T-helper 17 cell (primary cell): Measurements from ENCODE around the gene EPM2AIP1. TPM values are rescaled to one million over a fixed set of nuclear protein-coding genes. Genes with fewer than 3 reads are reported as not detected.
"Not testable (repeated sequence)": the region's sequence is repeated elsewhere in the genome, so short reads cannot be mapped to it uniquely, and the experiment has no call there.

Experiments used
- ATAC-seq: fragments of 150-1000 bp; cut with Tn5 transposase; 2 replicates; pipeline ENCODE4 v1.10.0; 2021; ENCODE audit warnings: mild to moderate bottlenecking, moderate library complexity
- DNase-seq, 3 donors: peaks; one replicate each; pipeline versions ENCODE4 v3.0.0 to v3.0.0-alpha.2; 2020 to 2021
- H3K9me3 ChIP-seq: one replicate; pipeline ENCODE4 v1.7.0; 2013; ENCODE audit warnings: low read length, mild to moderate bottlenecking; ENCODE audit not compliant: control insufficient read depth, poor library complexity, severe bottlenecking
- H3K27ac Mint-ChIP-seq: one replicate; pipeline ENCODE4 v1.8.0; 2022; ENCODE audit warnings: mild to moderate bottlenecking, moderate library complexity, mixed read lengths
- H3K27me3 Mint-ChIP-seq: one replicate; pipeline ENCODE4 v1.8.0; 2022; ENCODE audit warnings: mixed read lengths
- H3K36me3 Mint-ChIP-seq: one replicate; pipeline ENCODE4 v1.8.0; 2022; ENCODE audit warnings: low read depth, mixed read lengths
- H3K4me1 Mint-ChIP-seq: one replicate; pipeline ENCODE4 v1.8.0; 2022; ENCODE audit warnings: mild to moderate bottlenecking, mixed read lengths
- H3K4me3 Mint-ChIP-seq: one replicate; pipeline ENCODE4 v1.8.0; 2022; ENCODE audit warnings: mild to moderate bottlenecking, moderate library complexity, mixed read lengths
- total RNA-seq, 4 donors: library from RNA in 2 of 4; stranded (reverse) in 2 of 4; gene quantifications; one replicate each; pipeline ENCODE4 v1.2.3 and lab custom pipeline; 2022 to 2026

Gene EPM2AIP1
- total RNA-seq, 2 donors from 2014 or later = 31.8 to 32.9 TPM

DNA sequence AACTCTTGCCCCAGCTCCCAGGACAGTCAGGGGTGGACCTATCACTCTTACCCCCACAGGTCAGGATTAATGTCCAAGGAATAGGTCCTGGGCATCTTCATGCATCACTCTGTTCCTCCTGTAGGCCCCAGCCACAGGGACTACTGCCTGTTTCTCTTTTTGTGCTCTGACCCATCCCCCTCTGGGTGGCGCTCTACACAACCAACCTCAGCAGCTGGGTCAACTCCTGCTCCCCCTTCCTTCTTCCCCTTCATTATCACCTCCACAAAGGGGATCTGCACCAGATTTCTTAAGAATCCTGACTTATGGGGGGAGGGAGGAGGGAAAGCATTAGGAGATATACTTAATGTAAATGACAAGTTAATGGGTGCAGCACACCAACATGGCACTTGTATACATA, 35.9 kb downstream of the EPM2AIP1 start:
- no peaks in the 10 kb centered on the region for H3K27me3 Mint-ChIP-seq
- no peak overlapping the region for H3K27ac Mint-ChIP-seq
- ATAC-seq (no peak), DNase-seq (no peak)
- no peaks in the 10 kb centered on the region for H3K9me3 ChIP-seq
- H3K4me3 Mint-ChIP-seq = no peak overlapping the region
- H3K4me1 Mint-ChIP-seq = peaks cover 13% of the 10 kb centered on the region
- no peaks in the 10 kb centered on the region for H3K36me3 Mint-ChIP-seq

GRCh38 chr3:36956155-36956554, 36.8 kb downstream of the EPM2AIP1 start:
- Mint-ChIP-seq H3K4me1 (peaks cover 13% of the 10 kb centered on the region), H3K4me3 (no peak overlapping the region), H3K27ac (no peak overlapping the region), H3K36me3 (no peaks in the 10 kb centered on the region), H3K27me3 (no peaks in the 10 kb centered on the region)
- DNase-seq (no peak), ATAC-seq (no peak)
- H3K9me3 ChIP-seq = no peaks in the 10 kb centered on the region

- ATAC-seq = no peak
- Mint-ChIP-seq H3K4me1 (peaks cover 13% of the 10 kb centered on the region), H3K27me3 (no peaks in the 10 kb centered on the region), H3K4me3 (no peak overlapping the region), H3K27ac (no peak overlapping the region), H3K36me3 (no peaks in the 10 kb centered on the region)
- no peak for DNase-seq
- H3K9me3 ChIP-seq = no peaks in the 10 kb centered on the region
These were observed 38.3 kb downstream of the EPM2AIP1 start for GRCh38 chr3:36954452-36955134.

DNA sequence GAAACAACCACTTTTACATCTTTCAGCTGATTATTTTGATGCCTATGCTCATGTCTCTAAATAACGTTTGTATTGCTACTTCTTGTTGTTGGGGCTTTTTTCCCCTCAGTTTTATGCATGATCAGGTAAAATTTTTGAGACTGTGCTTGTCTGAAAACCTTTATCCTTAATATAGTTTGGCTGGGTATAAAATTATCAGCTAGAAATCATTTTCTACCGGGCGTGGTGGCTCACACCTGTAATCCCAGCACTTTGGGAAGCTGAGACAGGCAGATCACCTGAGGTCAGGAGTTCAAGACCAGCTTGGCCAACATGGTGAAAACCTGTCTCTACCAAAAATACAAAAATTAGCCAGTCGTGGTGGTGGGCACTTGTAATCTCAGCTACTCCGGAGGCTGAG, 45.1 kb downstream of the EPM2AIP1 start:
- not testable (repeated sequence) for ATAC-seq, H3K27me3 Mint-ChIP-seq, H3K4me3 Mint-ChIP-seq, DNase-seq, H3K4me1 Mint-ChIP-seq, H3K27ac Mint-ChIP-seq, H3K36me3 Mint-ChIP-seq, H3K9me3 ChIP-seq

- H3K27ac Mint-ChIP-seq = peak overlapping the region; percentile 70
- ATAC-seq (no peak), DNase-seq (no peak)
- H3K4me3 Mint-ChIP-seq = peak overlapping the region; percentile 87
- peaks cover 6% of the 10 kb centered on the region for H3K36me3 Mint-ChIP-seq
- H3K4me1 Mint-ChIP-seq = peaks cover 14% of the 10 kb centered on the region
- no peaks in the 10 kb centered on the region for H3K9me3 ChIP-seq
- H3K27me3 Mint-ChIP-seq = no peaks in the 10 kb centered on the region
These were observed 47.5 kb downstream of the EPM2AIP1 start for GRCh38 chr3:36945333-36945980.

GRCh38 chr3:36944641-36945270, 48.2 kb downstream of the EPM2AIP1 start, which contains the start of gene TRANK1:
TRANK1 (minus strand) TSS chr3:36945054; CDS start chr3:36944809, 245 bp downstream.
- H3K36me3 Mint-ChIP-seq = peaks cover 6% of the 10 kb centered on the region
- DNase-seq (peak; percentile 62 to 72 (median 68)), ATAC-seq (peak; percentile 96)
- peak within 1 kb of the TSS; percentile 70 for H3K27ac Mint-ChIP-seq
- H3K27me3 Mint-ChIP-seq = no peaks in the 10 kb centered on the region
- peak within 1 kb of the TSS; percentile 87 for H3K4me3 Mint-ChIP-seq
- H3K4me1 Mint-ChIP-seq = peaks cover 14% of the 10 kb centered on the region
- no peaks in the 10 kb centered on the region for H3K9me3 ChIP-seq

GRCh38 chr3:36944012-36944640, 48.8 kb downstream of the EPM2AIP1 start:
- H3K27ac Mint-ChIP-seq = peak overlapping the region; percentile 11

GRCh38 chr3:36943601-36944000, 49.3 kb downstream of the EPM2AIP1 start:
- peak overlapping the region; percentile 87 for H3K4me3 Mint-ChIP-seq
- H3K36me3 Mint-ChIP-seq = peaks cover 2% of the 10 kb centered on the region
- no peak for ATAC-seq
- no peak for DNase-seq
- no peaks in the 10 kb centered on the region for H3K9me3 ChIP-seq
- no peaks in the 10 kb centered on the region for H3K27me3 Mint-ChIP-seq
- peaks cover 16% of the 10 kb centered on the region for H3K4me1 Mint-ChIP-seq
- H3K27ac Mint-ChIP-seq = peak overlapping the region; percentile 11

More at GRCh38 chr3:36944012-36944640, 48.8 kb downstream of the EPM2AIP1 start:
- DNase-seq (peak; percentile 10 to 26 (median 12)), ATAC-seq (peak; percentile 37)
- H3K4me1 Mint-ChIP-seq = peaks cover 16% of the 10 kb centered on the region
- H3K36me3 Mint-ChIP-seq = peaks cover 3% of the 10 kb centered on the region
- peak overlapping the region; percentile 87 for H3K4me3 Mint-ChIP-seq
- no peaks in the 10 kb centered on the region for H3K9me3 ChIP-seq
- H3K27me3 Mint-ChIP-seq = no peaks in the 10 kb centered on the region

GRCh38 chr3:36942638-36943248, 50.2 kb downstream of the EPM2AIP1 start:
- H3K9me3 ChIP-seq = no peaks in the 10 kb centered on the region
- Mint-ChIP-seq H3K4me1 (peaks cover 16% of the 10 kb centered on the region), H3K36me3 (peaks cover 2% of the 10 kb centered on the region), H3K27ac (no peak overlapping the region), H3K4me3 (no peak overlapping the region), H3K27me3 (no peaks in the 10 kb centered on the region)
- ATAC-seq (no peak), DNase-seq (no peak)

DNA sequence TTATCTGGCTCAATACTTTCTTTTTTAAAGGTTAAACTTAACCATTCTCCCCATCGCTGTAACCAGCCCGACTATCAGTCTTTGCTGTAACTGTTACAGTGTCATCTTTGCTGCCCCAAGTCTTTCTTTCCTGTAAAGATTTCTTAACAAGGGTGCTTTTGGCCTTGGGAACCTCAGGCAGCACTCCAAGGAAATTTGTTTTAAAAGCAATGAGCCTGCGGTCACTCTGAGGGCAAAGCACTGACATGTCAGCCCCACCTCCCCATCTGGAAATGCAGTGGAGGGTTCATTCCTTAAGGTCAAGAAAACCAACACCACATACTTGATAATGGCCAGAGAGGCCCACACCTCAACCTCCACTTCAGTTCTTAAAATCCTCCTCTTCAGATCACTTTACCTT, 51.3 kb downstream of the EPM2AIP1 start:
- no peak overlapping the region for H3K27ac Mint-ChIP-seq
- ATAC-seq = no peak
- H3K9me3 ChIP-seq = no peaks in the 10 kb centered on the region
- DNase-seq = no peak
- no peaks in the 10 kb centered on the region for H3K36me3 Mint-ChIP-seq
- no peak overlapping the region for H3K4me3 Mint-ChIP-seq
- H3K4me1 Mint-ChIP-seq = peaks cover 16% of the 10 kb centered on the region
- no peaks in the 10 kb centered on the region for H3K27me3 Mint-ChIP-seq

DNA sequence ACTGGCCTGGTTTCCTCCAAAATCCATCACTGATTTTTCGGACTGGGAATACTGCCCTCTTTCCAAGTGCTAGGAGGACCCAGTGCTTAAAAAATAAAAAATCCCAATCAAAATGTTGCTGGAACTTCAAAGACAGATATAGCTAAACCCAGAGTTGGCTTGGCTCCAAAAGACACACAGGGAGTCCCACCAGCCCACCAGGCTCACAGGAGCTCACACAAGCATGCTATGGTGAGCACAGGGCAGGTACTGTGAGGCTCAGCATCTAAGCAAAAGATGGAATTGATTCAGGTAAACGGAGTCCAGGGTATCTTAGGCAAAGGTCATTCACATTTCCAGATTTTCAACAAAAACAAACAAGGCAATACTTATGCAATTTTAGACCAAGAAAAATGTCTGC, 51.8 kb downstream of the EPM2AIP1 start:
- no peaks in the 10 kb centered on the region for H3K36me3 Mint-ChIP-seq
- no peak overlapping the region for H3K4me3 Mint-ChIP-seq
- H3K27ac Mint-ChIP-seq = no peak overlapping the region
- no peaks in the 10 kb centered on the region for H3K27me3 Mint-ChIP-seq
- ATAC-seq (no peak), DNase-seq (no peak)
- no peaks in the 10 kb centered on the region for H3K9me3 ChIP-seq
- peaks cover 16% of the 10 kb centered on the region for H3K4me1 Mint-ChIP-seq

- no peak overlapping the region for H3K27ac Mint-ChIP-seq
- DNase-seq (no peak), ATAC-seq (no peak)
- peaks cover 15% of the 10 kb centered on the region for H3K4me1 Mint-ChIP-seq
- no peak overlapping the region for H3K4me3 Mint-ChIP-seq
- H3K9me3 ChIP-seq = no peaks in the 10 kb centered on the region
- H3K27me3 Mint-ChIP-seq = no peaks in the 10 kb centered on the region
- peaks cover 3% of the 10 kb centered on the region for H3K36me3 Mint-ChIP-seq
These were observed 55.4 kb downstream of the EPM2AIP1 start for GRCh38 chr3:36937492-36937891.
